NCI-H2196 (cell line): ENCODE data around the gene VAC14.

ENCODE experiments used
- DNase-seq: peaks from one replicate; lab custom pipeline; 2025; ENCODE audit not compliant: unreplicated experiment; lab: John Stamatoyannopoulos, UW

Gene VAC14

DNA sequence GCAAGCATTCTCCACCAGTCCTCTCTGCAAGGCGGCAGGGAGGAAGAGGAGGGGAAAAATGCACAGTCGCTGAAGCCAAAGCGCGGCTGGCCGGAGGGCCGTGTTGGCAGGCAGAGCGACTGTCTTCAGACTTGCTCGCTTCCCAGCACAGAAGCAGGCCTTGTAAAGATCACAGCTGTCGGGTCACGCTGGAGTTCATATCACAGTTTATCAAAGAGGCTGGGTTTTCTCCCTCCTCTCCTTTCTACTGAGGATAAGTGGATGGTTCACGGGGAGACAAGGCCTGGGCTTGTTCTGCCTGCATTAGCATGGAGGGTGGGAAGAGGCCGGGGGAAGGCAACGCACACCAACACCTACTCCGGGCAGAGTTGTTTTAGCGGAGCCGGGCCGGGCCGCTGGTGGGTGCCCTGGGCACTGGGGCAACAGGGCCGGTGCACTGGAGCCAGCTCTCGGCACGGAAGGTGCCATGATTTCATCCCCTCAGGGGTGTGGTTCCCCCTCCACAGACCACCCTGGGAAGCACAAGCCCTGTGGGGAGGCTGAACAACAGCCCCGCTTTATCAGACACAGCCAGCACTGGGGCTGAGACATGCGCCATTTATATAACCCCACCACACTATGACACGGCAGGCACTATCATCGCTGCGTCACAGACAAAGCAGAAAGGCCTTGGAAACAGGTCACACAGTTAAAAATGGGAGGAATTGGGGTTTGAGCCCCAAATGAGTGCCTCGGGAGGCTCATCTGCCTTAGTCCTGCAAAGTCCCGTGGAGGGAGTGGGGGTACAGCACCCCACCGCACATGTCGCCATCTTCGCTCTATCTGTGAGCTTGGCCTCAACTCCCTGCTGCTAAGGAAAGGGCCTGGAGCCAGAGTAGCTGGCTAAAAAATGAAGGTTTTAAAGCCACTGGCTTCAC is 74.8 kb downstream of the VAC14 start:
- DNase-seq, result no peak

DNA sequence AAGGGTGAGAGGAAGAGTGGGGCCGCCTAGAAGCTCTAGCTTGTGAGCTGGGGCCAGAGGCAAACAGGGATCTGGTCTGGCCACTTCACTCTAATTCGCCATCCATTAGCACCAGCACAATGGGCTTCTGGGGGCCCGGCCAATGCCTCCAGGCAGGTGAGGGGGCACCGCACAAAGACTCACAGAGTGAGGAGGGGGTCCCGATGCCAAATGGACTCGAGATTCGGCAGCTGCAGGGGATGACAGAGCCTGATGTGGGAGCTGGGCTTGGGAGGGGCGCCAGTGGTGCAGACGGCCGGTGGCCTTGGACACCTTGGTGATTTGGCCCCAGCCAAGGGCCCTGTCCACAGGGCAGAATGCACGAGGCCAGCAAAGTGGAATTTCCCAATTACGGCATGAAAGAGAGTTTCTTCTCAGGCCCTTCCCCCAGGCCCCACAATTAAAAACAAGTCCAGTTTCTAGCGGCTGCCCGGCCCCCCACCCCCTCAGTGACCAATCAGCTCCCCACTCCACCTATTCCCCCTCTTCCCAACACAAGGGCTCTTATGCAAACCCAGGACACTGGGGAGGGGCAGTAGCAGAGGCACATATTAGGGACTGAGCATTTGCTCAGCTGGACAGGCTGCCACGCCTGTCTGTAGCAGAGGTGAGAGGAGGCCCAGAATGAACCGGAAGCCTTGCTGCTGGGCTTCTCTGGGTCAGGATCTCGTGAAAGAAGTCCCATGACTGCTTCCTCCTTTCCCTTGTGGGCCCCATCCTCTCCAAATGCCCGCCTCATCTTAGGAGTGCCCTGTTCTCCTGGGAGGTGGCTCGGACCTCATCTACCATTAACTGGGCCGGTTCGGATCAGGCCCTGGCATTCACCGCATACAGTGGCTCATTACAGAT is 75.7 kb downstream of the VAC14 start:
- DNase-seq, result no peak

DNA sequence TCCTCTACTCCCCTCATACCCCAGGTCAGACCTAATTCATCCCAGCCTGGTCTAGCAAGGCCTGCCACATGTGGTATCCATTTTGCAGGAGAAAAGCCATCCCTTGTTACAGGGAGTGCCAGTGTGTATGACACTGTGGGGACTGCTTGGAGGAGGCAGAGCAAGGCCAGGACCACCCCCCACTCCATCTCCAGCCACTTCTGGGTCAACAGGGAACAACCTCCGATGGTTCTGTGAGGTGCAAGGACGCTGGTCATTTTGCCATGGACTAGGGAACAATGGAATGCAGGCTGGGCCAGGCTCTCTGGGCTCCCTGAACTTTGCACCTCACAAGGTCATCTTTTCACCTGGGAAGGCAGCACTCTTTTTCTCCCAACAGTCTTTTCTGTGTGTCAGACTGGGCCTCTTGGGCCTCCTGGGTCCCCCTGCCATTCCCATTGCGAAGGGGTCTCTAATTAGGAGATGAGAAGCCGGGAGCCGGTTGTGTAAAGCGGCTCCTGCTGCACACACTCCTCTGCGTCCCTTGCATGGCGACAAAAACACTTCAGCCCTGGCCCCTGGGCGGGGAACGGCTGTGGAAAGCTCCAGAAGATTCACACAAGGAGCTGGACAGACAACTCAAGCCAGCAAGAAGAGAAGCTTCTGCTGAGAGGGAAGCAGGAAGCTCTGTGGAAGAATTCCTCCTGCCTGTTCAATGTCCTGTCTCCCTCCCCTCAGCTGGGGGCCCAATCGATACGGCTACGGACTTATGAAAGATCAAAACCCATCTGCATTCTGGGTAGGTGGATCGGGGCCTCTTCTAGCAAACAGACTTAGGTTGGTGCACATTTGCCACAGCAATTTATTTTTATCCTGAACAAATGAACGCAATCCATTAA is 76.6 kb downstream of the VAC14 start:
- DNase-seq, result no peak

DNA sequence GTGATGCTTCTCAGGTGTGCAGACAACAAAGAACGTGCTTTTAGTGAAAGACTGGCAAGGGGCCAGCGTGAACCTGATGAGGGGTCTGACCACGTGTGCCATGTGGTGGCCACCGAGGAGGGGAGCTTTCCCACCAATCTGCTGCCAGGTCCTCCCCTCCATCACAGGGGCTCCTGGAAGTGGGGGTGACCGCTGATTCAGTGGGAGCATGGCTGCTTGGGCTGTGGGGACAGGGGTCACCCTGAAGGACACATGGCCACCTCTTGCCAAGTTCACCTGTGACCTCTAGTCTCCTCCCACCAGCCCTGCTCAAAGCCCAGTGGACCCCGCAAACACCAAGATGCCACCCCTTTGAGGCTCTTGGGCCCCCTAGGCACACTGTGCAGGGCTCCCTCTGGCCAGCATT is 77.2 kb downstream of the VAC14 start:
- no peak for DNase-seq

DNA sequence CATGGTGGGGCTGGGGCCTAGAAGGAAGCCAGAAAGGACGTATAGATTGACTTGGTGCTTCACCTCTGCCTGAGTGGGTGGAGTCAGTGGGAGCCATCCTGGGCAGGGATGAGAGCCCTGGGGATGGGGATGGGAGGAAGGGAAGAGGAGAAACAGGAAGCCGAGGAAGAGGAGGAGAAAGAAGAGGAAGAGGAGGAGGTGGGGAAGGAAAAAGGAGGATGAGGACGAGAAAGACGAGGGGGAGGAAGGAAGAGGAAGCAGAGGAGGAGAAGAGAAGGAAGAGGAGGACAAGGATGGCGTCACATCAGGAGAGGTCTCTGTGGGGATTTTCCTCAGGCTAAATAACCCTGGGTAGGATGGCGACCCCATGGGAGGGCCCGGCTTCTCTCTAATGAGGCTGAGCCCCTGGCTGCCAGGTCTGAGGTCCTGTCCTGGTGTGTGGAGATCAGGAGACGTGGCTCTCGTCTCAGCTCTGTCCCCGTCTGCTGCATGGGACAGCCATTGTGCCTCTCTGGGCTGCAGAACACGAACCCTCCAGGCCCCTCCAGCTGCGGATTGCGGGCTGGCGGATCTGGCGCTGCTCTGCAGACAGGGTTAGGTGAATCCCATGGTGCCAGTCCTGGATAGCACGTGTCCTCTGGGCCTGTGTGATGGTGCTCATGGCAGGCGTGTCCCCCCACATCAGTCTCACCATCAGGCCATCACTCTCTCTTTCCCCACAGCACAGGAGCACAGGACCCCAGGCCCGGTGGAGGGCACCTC is 79.6 kb downstream of the VAC14 start:
- DNase-seq, result no peak

DNA sequence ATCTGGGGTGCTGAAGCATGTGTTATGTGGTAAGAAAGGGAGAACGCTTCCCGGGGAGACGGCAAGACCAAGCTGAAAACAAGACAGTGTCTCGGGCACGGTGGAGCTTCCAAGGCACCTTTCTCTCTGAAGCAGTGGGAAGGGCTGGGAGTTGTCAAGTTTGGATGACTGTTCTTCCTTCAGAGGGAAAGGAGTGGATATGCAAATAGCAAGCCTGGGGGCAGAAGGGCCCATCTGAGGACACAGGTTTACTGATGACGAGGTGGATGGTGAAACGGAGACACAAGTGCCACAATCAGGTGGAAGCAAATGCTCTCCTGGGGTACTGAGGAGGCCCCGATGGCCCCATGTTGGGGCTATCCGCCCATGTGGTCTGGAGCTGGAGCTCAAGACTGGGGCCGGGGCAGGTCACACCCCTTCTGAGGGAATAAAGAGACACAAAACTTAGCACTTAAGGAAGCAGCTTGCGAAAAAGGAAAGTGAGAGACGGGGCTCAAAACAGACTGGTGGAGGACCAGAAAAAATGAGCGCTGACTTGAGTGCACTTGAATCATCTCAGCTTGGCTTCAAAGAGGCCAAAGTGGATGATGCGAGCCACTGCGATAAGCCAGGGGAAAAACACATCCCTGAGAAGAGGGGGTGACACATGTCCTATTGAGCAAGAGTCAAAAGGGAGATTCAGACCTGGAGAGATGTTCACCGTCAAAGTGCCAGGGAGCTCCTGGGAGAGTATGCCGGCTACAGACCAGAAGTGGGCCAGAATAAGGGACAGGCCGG is 80.3 kb downstream of the VAC14 start:
- DNase-seq, result no peak

DNA sequence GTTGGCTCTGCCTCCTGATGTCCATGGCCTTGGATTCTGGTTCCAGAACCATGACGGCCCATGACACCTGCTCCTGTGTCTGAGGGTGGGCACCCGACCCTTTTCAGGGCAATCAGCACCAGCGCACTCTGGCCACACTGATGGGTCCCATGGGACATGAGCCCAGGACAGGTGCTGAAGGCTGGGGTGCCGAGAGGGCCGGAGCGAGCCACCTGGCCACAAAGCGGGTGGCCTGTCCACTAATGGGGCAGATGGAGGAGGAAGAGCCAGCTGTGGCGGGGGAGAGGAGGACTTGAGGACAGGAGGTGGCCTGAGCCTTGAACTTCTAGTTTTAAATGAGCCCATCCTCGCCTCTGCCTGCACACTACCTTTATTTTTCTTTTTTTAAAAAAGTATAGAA is 83.9 kb downstream of the VAC14 start:
- DNase-seq, result no peak

DNA sequence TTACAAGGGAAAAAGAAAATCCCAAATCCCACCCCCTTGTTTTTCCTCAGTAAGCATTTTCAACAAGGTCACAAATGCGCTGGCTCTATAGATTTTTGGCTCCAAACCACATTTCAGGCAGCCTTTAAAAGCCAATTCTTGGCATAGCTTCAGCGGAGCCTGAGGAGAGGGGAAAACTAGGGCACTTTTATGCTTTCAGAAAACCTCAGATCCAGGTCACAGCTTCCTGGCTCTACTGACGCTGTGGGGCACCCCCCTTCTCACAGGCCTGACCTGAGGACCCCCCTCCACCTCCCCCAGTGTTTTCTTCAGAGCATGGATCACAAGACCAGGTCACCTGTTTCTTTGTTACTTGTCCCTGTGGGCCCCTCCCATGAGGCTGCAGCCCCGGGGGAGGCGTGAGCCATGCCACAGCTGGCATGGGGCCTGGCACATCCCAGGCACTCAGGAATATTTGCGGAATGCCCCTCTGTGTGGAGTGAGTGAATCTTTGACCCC is 85.0 kb downstream of the VAC14 start:
- peak; percentile 38 for DNase-seq

DNA sequence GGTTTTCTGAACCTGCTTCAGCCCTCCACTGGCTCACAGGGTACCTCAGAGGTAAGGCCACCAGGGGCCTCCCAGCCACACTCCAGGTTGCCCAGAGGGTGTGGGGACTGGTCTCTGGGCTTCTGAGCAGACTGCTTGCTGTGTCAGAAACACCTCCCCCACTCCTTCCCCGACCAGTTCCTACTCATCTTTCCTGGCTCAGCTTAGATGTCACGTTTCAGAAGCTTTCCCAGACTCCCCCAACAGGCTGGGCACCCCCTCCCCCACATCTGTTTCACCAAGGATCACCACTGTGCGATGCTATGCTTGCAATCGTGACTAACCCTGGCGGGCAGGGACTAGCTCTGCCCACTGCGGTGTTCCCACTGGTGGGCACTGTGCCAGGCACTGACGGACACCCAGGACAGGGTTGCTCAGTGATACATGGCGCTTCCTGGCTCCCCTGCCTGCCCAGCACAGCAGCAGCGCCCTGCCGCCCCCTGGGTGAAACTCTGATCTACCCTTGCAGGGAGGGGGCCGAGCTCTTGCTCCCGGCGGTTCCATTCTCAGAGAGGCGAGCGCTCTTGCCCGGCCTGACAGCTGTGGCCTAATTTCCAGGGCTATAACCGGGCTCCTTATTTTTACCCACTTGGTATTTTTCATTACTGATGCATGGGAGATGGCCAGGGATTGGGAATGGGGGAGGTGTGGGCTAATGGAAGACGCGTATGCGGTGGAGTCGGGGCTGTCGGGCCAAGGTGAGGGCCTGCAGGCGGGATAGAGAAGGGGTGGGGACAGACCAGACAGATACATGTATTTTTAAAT is 85.7 kb downstream of the VAC14 start:
- peak; percentile 79 for DNase-seq

DNA sequence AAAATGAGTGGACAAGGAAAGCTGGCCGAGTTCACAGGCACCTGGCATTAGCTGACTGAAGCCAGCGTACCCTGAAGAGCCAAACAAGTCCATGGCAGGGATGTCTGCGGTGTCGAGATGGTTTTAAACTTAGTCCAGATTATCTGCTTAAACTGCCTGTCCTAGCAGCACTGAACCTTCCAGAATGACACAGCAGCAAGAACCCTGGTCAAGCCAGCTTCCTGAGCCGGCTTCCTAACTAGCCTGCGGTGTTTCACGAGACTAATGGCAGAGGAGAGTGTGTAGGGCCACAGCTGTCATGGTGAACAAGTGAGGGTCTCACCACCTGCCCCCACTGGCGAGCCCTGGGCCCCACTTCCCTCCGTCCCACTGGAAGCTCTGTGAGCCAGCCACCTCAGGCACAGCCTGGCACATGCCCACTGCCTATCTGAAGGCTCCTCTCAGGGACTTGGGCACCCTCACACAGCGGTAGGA is 86.3 kb downstream of the VAC14 start:
- no peak for DNase-seq

DNA sequence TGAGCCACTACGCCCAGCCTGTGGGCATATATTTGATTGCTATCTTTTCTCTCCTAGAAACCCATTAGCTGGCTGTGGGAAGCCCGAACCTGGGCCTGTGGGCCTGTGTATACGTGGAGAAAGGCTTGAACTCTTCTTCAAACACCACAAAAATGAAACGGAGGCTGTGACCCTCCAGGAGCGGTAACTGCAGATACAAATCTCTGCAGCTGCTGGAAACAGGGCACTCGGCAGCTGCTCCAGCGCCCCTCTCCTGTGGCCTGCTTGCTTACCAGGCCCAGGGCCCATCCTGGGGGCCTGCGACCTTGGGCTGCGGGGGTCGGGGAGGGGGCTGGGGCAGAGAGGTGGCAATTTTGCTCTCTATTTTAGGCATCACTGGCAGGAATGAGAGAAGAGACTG is 87.1 kb downstream of the VAC14 start:
- DNase-seq, result no peak

DNA sequence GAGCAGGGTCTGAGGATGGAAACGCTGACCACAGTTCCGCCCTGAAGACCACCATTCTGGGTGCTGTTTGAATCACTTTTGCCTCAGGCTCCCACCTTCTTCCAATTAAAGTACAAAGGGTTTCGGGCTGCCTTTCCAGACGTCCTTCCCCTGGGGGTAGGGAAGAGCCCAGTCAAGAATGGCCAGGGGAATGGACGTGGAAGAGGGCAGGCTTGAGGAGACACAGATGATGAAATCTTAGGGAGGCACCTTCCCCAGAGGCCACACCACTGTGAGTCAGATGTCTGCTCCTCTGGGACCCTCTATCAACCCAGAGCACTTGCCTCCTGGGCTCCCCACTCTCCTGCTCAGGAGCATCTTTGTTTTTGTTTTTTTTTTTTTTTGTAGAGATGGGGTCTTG is 87.6 kb downstream of the VAC14 start:
- DNase-seq, result no peak

DNA sequence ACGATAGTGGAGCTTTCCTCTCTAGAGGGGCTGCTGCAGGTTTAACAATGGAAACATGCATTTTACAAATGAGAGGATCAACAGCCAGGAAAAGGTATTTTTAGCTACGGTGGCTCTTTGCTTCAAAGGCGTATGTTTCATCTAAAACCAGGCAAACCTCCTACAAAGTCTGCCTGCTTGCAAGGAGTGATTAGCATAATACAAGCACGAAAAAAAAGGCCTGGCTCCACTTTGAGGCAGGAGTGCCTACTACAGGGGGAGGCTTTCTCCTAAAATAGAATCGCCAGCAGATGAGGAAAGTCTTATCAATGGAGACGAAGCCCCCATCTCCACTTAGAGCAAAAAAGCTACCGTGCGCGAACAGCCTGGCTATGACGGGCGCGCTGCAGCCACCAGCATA is 88.0 kb downstream of the VAC14 start:
- DNase-seq, result no peak

DNA sequence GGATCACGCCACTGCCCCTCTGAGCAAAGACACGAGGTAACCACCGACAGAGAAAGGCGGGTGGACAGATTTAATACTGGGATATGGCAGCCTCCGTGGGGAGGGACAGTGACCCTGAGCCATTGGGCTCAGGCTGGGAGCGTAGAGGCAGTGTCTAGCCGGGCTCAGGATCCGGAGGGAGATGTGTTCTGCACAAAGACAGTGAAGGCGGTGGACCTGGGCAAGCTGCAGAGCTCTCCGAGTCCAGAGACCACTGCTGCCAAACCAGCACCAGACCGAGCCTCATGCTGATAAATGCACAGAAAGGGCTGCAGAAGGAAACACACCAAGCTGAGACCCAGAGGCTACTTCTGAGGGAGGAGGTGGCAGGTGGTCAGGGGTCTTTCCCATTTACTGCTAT is 88.6 kb downstream of the VAC14 start:
- no peak for DNase-seq

DNA sequence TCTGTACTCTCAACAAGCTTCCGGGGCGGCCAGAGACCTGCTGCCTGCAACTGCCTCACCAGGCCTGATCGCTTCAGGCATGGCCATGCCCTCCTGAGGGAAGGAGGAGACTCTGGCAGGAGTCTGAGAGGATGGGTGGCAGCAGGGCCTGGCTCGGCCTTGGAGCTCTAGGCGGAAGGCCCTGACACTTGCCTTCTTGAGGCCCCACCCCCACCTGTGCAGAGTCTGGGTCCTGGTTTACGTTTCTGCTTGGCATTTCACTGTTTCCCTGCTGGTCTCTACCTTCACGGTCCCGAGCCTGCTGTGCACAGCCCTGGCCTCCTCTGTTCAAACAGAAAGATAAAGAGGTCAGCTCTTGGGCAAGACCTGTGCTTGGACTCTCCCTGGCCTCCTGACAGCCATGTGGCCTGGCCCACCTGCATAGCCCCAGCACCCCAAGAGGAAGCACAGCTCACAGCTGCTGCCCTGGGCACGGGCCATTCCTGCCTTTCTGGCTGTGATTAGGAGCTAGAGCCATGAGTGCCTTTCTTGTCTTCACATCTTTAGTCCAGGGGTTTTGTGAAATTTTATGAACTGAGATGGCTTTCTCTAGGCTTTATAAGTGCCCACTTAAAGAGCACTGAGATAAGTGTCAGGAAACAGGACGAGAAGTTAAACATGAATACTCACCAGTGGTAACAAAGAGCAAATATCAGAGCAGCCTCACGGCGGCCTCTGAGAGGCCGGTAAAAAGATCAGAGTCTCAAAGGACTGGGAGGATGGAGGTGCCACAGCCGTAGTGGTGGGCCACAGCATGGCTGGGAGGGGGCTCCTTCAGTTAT is 89.5 kb downstream of the VAC14 start:
- peak; percentile 18 for DNase-seq

DNA sequence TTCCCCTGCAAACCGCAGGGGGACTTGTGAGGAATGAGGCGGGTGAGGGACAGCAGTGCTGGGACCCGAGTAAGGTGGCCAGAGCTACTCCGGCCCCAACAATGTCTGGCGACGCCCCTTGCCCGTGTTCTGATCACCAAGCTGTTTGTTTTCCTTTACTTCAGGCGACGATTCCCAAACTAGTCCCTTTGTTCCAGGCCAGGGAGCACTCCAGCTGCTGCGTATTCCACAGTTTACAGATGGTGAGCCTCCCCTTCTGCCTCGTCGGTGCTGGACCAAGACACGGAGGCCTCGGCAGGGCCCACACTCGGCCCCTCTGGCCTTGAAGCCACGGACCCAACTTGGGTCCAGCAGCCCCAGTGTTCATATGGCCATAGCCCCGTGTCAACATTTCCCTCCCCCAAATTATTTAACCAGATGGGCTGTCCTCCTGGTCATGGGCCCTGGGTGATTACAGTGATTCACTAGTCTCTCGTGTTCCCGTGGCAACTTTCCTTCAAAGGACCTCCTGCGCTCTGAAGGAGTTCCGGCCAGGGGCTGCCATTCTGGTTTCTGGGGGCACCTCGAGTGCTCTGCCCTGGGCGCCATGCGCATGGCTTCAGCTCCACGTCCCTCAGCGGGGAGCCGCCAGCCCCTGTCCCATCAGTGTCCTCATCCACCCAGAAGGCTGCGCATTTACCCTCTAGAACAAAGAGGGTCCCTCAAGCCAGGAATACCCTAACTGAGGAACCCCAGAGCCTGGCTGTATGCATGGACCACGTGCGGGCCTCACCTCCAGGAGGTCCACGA is 90.3 kb downstream of the VAC14 start:
- DNase-seq, result no peak

DNA sequence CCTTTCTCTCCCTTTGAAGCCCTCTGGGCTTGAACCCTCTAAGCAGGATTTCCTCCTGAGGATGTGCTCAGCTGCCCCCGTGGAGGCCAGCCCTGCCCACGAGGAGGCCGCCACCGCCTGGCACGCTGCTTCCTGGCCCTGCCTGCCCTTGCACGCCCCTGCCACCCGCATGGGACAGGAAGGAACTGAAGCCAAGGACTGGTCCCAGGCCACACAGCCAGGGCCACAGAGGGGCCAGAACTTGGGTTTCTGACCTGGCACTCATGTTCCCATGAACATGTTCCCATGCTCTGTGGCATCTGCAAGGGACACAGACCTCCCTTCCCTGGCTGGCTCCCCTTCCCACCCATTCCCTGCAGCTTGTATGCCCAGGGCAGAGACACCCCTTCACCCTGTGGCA is 91.0 kb downstream of the VAC14 start:
- DNase-seq, result no peak
